Kidney glomerular epithelial cell (primary cell): Measurements from ENCODE around the gene GCN1.

Experiments used
- DNase-seq: peaks from one replicate; lab custom pipeline; 2025; lab: John Stamatoyannopoulos, UW

The GCN1 gene

GRCh38 chr12:120116792-120117651 lies 77.5 kb downstream of the GCN1 start:
- DNase-seq = peak; percentile 80

GRCh38 chr12:120116441-120116791 lies 78.1 kb downstream of the GCN1 start, which contains the start of gene RAB35:
Gene RAB35, minus strand, starts transcription at chr12:120116753. Its CDS starts 103 bp downstream, at chr12:120116650.
- DNase-seq = no peak

GRCh38 chr12:120115692-120116440 lies 78.6 kb downstream of the GCN1 start:
- DNase-seq = no peak

- no peak for DNase-seq
These were observed 79.4 kb downstream of the GCN1 start for GRCh38 chr12:120115066-120115465.

- DNase-seq = no peak
These were observed 83.7 kb downstream of the GCN1 start for GRCh38 chr12:120110550-120111501.

- DNase-seq = no peak
These were observed 84.8 kb downstream of the GCN1 start for GRCh38 chr12:120109570-120110267.

- DNase-seq = no peak
These were observed 88.4 kb downstream of the GCN1 start for GRCh38 chr12:120106151-120106550.

GRCh38 chr12:120103371-120103770 lies 91.1 kb downstream of the GCN1 start:
- no peak for DNase-seq

GRCh38 chr12:120103044-120103338 lies 91.5 kb downstream of the GCN1 start:
- no peak for DNase-seq

GRCh38 chr12:120102189-120103043 lies 92.1 kb downstream of the GCN1 start:
- DNase-seq = no peak

- DNase-seq = no peak
These were observed 92.9 kb downstream of the GCN1 start for GRCh38 chr12:120101617-120102016.

- DNase-seq = no peak
These were observed 93.3 kb downstream of the GCN1 start for GRCh38 chr12:120101182-120101581.

GRCh38 chr12:120100630-120101029 lies 93.9 kb downstream of the GCN1 start:
- DNase-seq = no peak

GRCh38 chr12:120099738-120100137 lies 94.8 kb downstream of the GCN1 start:
- no peak for DNase-seq

GRCh38 chr12:120098756-120099470 lies 95.6 kb downstream of the GCN1 start:
- DNase-seq = no peak

GRCh38 chr12:120096671-120097202 lies 97.8 kb downstream of the GCN1 start:
- DNase-seq = no peak

- no peak for DNase-seq
These were observed 98.8 kb downstream of the GCN1 start for GRCh38 chr12:120095736-120096135.

- DNase-seq = no peak
These were observed 99.2 kb downstream of the GCN1 start for GRCh38 chr12:120095331-120095730.

GRCh38 chr12:120094485-120094884 lies 100.0 kb downstream of the GCN1 start:
- no peak for DNase-seq
